ENCODE results near the gene MOCOS.

The MOCOS gene

DNA sequence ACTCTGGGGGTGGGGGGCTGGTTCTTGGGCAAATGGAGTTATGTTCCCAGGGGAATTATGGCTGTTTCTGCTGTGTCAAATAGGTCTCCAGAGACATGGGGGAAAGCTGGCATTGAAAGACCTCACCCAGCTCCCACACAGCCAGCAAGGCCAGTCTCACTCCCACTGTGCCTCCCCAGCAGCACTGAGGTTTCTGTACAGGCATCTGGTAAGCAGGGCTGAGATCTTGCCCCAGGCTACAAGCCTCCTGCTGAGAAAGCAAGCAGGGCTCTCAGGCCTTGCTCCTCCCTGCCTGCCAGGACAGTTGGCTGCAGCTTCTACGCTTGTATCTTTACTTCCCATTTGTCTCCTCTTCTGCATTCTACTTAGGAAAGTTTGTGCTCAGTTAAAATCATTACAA, 59.7 kb downstream of the MOCOS start:
- TF ChIP-seq, protein P1, sequence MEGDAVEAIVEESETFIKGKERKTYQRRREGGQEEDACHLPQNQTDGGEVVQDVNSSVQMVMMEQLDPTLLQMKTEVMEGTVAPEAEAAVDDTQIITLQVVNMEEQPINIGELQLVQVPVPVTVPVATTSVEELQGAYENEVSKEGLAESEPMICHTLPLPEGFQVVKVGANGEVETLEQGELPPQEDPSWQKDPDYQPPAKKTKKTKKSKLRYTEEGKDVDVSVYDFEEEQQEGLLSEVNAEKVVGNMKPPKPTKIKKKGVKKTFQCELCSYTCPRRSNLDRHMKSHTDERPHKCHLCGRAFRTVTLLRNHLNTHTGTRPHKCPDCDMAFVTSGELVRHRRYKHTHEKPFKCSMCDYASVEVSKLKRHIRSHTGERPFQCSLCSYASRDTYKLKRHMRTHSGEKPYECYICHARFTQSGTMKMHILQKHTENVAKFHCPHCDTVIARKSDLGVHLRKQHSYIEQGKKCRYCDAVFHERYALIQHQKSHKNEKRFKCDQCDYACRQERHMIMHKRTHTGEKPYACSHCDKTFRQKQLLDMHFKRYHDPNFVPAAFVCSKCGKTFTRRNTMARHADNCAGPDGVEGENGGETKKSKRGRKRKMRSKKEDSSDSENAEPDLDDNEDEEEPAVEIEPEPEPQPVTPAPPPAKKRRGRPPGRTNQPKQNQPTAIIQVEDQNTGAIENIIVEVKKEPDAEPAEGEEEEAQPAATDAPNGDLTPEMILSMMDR (IDR thresholded peaks at IDR 0.05) = no peak
- H3K27me3 ChIP-seq = no peaks in the 10 kb centered on the region
- no peaks in the 10 kb centered on the region for H3K4me1 ChIP-seq (ENCODE audit: control insufficient read depth in 1 of 2, insufficient read depth in 1 of 2, low read depth in 1 of 2, low read length in 1 of 2)
- H3K4me3 ChIP-seq (ENCODE audit: low read depth in 1 of 2, low read length in 1 of 2) = no peak overlapping the region
- no peak overlapping the region for H3K27ac ChIP-seq
- H3K36me3 ChIP-seq = no peaks in the 10 kb centered on the region
- H3K9me3 ChIP-seq = no peaks in the 10 kb centered on the region

DNA sequence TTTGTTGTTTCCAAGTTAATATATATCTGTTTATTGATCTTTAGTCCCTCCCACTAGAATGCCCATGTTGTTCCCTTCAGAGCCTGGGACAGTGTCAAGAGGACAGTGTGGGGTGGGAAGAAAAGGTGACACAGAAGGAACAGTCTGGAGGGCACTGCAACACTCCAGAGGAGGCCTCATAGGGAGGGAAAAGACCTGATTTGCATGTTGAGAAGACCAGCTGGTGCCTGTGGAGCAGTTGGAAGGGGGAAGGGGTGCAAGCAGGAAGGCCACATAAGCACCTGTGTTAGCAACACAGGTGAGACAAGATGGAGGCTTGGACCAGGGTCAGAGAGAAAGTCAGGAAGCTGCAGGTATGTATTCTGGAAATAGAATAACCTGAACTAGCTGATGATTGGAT, 62.1 kb downstream of the MOCOS start:
- TF ChIP-seq, protein P1 (IDR thresholded peaks at IDR 0.05) = no peak
- no peak overlapping the region for H3K4me3 ChIP-seq (ENCODE audit: low read depth in 1 of 2, low read length in 1 of 2)
- H3K9me3 ChIP-seq = no peaks in the 10 kb centered on the region
- no peak overlapping the region for H3K27ac ChIP-seq
- no peaks in the 10 kb centered on the region for H3K4me1 ChIP-seq (ENCODE audit: control insufficient read depth in 1 of 2, insufficient read depth in 1 of 2, low read depth in 1 of 2, low read length in 1 of 2)
- H3K36me3 ChIP-seq = no peaks in the 10 kb centered on the region
- H3K27me3 ChIP-seq = peaks cover 4% of the 10 kb centered on the region

DNA sequence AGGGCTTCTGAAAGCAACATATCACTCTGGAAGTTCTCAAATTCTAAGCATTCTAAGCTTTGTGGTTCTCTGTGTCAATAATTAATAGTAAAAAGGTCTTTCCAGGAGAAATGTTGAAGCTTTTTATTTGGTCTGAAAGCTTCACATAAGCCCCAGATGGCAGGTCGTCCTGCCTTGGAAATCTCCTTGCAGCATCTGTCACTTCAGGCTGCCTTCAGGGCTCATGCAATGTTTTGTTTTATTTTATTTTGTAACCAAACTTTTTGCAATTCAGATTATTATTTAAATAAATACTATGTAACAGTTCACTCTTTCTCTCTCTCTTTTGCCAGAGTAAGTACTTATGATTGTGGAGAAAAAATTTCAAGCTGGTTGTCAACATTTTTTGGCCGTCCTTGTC, 63.5 kb downstream of the MOCOS start:
- H3K27me3 ChIP-seq = peaks cover 4% of the 10 kb centered on the region
- H3K36me3 ChIP-seq = no peaks in the 10 kb centered on the region
- no peak overlapping the region for H3K4me3 ChIP-seq (ENCODE audit: low read depth in 1 of 2, low read length in 1 of 2)
- H3K9me3 ChIP-seq = no peaks in the 10 kb centered on the region
- H3K4me1 ChIP-seq (ENCODE audit: control insufficient read depth in 1 of 2, insufficient read depth in 1 of 2, low read depth in 1 of 2, low read length in 1 of 2) = no peaks in the 10 kb centered on the region
- TF ChIP-seq, protein P1 (IDR thresholded peaks at IDR 0.05) = no peak
- no peak overlapping the region for H3K27ac ChIP-seq

DNA sequence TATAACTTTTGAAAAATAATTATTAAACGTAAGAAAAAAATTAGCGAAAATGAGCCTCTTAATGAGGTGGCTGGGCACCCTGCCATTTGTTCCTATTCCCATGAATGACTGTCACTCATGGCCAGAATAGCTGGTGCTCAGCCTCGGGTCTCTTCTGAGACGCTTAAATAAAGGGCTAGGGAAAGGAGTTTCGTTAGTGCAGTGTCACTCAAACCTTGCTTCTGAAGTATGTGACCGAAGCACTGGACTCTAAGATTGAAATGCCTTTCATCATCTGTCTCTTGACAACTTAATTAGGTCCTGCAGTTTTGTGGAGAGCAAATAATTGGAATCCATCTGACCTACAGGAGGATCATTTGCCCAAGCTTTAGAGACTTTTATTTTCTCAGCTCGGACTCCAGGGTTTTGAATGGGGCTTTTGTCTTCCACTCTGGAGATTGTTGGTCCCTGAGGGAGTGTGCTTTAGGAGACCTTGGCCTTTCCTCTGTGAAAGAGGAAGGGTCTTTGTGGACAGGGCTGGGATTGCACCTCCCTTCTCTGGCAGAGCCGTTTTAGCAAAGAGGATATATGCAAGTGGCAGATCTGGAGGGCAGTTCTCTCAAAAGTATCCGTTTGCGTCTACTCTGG, 67.9 kb downstream of the MOCOS start:
- Histone ChIP-seq H3K36me3 (no peaks in the 10 kb centered on the region), H3K4me1 (ENCODE audit: control insufficient read depth in 1 of 2, insufficient read depth in 1 of 2, low read depth in 1 of 2, low read length in 1 of 2) (no peaks in the 10 kb centered on the region)

DNA sequence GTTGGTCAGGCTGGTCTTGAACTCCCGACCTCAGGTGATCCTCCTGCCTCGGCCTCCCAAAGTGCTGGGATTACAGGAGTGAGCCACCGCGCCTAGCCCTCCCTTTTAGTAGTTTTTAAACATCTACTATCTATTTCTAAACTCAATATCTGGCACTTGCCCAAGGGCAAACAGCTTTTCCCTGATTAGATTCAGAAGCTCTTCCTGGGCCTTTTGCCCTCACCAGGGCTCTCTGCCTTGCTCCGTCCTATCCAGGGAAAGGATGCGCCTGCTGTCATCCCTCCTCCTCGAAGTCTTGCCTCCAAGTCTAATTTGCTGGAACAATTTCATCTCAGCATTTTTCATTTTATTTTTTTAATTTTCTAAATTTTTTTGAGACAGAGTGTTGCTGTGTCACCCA, 68.8 kb downstream of the MOCOS start:
- Histone ChIP-seq H3K9me3 (no peaks in the 10 kb centered on the region), H3K4me1 (ENCODE audit: control insufficient read depth in 1 of 2, insufficient read depth in 1 of 2, low read depth in 1 of 2, low read length in 1 of 2) (no peaks in the 10 kb centered on the region), H3K27me3 (peaks cover 10% of the 10 kb centered on the region), H3K4me3 (ENCODE audit: low read depth in 1 of 2, low read length in 1 of 2) (no peak overlapping the region), H3K27ac (no peak overlapping the region), H3K36me3 (no peaks in the 10 kb centered on the region)
- TF ChIP-seq, protein P1 (IDR thresholded peaks at IDR 0.05) = no peak

More for the DNA sequence above, 67.9 kb downstream of the MOCOS start:
- no peaks in the 10 kb centered on the region for H3K9me3 ChIP-seq
- H3K4me3 ChIP-seq (ENCODE audit: low read depth in 1 of 2, low read length in 1 of 2) = no peak overlapping the region
- TF ChIP-seq, protein P1 (IDR thresholded peaks at IDR 0.05) = no peak
- peaks cover 10% of the 10 kb centered on the region for H3K27me3 ChIP-seq
- no peak overlapping the region for H3K27ac ChIP-seq

Data from neutrophil (primary cell).